ENCODE results near the gene MT3.

Gene MT3

GRCh38 chr16:56631197-56631596 lies 41.9 kb downstream of the MT3 start:
- no peak for DNase-seq (ENCODE audit: low read depth in 2 of 2)

DNA sequence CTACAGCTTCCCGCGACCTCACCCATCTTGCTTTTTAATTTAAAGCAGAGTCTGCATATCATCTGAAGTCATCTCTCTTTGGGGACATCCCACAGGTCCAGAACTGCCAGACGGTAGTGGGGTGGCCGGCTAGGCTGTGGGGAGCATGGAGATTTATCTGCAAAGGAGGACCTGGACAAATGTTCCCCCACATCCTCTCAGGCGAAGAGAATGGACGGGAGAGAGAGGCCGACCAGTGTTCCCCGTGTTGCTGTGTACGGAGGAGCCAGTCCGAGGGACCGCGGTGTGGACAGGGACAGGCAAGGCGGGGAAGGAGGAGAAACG lies 42.5 kb downstream of the MT3 start:
- no peak for DNase-seq (ENCODE audit: low read depth in 2 of 2)

- no peak for DNase-seq (ENCODE audit: low read depth in 2 of 2)
Measured at GRCh38 chr16:56632156-56632847, 43.0 kb downstream of the MT3 start, which contains the start of gene MT1M. Gene MT1M (plus strand): TSS chr16:56632659. CDS start chr16:56632732, 73 bp downstream.

GRCh38 chr16:56632848-56633365 lies 43.6 kb downstream of the MT3 start:
- DNase-seq (ENCODE audit: low read depth in 2 of 2) = no peak

DNA sequence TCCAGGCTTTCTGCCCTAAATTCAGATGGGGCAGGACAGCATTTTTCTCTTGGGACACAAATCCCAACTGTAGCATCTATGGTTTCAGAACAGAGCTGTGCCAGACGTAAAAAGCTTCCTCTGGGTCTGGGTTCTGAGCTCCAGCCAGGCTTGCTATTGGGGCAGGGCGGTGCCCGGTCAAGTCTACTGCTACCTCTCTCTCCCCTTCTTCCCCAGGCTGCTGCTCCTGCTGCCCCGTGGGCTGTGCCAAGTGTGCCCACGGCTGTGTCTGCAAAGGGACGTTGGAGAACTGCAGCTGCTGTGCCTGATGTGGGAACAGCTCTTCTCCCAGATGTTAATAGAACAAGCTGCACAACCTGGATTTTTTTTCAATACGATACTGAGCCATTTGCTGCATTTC lies 44.2 kb downstream of the MT3 start:
- no peak for DNase-seq (ENCODE audit: low read depth in 2 of 2)

DNA sequence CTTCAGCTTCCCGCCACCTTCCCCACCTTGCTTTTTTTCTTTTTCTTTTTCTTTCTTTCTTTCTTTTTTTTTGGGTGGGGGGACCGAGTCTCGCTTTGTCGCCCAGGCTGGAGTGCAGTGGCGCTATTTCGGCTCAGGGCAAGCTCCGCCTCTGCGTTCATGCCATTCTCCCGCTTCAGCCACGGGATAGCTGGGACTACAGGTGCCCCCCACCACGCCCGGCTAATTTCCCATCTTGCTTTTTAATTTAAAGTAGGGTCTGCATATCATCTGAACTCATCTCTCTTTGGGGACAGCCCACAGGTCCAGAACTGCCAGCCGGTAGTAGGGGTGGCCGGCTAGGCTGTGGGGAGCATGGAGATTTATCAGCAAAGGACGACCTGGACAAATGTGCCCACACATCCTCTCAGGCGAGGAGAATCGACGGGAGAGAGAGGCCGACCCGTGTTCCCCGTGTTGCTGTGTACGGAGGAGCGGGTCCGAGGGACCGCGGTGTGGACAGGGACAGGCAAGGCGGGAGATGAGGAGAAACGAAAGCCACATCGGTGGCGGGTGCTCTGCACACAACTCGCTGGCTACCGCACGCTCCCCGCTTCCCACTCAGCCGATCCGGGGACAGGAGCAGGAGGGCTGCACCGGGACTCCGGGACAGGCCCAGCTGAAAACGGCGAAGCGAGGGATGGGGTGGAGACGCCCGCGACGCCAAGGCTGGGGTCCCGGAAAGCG lies 45.5 kb downstream of the MT3 start:
- no peak for DNase-seq (ENCODE audit: low read depth in 2 of 2)

GRCh38 chr16:56635441-56635967 lies 46.2 kb downstream of the MT3 start:
- no peak for DNase-seq (ENCODE audit: low read depth in 2 of 2)

DNA sequence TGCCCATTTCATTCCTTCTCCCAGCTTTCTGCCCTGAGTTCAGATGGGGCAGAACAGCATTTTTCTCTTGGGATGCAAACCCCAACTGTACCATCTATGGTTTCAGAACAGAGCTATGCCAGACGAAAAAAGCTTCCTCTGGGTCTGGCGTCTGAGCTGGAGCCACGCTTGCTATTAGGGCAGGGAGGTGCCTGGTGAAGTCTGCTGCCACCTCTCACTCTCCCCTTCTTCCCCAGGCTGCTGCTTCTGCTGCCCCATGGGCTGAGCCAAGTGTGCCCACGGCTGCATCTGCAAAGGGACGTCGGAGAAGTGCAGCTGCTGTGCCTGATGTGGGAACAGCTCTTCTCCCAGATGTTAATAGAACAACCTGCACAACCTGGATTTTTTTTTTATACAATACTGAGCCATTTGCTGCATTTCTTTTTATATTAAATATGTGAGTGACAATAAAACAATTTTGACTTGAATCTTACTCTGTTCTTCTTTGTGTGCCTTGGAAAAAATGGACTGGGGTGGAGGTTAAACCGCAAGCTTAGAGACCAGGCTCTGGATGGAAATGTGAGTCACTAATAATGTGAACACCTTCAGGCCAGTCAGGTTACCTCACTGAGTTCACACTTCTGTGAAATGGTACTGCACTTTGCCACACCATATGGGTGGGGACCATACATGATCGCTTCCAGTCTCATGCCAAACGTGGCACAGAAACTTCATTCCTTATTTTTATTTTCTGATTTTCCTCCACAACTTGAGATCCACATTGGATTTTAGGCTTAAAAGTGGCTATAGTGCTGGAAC lies 47.5 kb downstream of the MT3 start:
- DNase-seq (ENCODE audit: low read depth in 2 of 2) = no peak

DNA sequence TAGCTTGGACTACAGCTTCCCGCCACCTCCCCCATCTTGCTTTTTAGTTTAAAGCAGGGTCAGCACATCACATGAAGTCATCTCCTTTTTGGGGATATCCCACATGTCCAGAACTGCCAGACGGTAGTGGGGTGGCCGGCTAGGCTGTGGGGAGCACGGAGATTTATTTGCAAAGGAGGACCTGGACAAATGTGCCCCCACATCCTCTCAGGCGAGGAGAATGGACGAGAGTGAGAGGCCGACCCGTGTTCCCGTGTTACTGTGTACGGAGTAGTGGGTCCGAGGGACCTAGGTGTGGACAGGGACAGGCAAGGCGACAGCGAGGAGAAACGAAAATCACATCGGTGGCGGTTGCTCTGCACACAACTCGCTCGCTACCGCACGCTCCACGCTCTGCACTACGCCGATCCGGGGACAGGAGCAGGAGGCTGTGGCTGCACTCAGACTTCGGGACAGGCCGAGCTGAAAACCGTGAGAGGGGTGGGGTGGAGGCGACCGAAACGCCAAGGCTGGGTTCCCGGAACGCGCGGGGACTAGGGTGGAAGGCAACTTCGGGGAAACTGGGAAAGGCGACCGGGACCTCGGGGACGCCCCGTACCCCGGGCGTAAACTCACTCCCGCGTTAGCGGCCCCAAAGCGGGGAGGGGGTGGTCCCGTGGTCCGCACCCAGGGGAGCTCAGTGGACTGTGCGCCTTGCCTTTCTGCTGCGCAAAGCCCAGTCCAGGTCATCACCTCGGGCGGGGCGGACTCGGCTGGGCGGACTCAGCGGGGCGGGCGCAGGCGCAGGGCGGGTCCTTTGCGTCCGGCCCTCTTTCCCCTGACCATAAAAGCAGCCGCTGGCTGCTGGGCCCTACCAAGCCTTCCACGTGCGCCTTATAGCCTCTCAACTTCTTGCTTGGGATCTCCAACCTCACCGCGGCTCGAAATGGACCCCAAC lies 48.8 kb downstream of the MT3 start, which contains the start of gene MT1A:
Gene MT1A (plus strand): TSS at position 853 of the 937 bp plus-strand sequence. CDS start 73 bp downstream, at position 926.
- no peak for DNase-seq (ENCODE audit: low read depth in 2 of 2)

- DNase-seq (ENCODE audit: low read depth in 2 of 2) = no peak
Measured at GRCh38 chr16:56639045-56639444, 49.7 kb downstream of the MT3 start.

DNA sequence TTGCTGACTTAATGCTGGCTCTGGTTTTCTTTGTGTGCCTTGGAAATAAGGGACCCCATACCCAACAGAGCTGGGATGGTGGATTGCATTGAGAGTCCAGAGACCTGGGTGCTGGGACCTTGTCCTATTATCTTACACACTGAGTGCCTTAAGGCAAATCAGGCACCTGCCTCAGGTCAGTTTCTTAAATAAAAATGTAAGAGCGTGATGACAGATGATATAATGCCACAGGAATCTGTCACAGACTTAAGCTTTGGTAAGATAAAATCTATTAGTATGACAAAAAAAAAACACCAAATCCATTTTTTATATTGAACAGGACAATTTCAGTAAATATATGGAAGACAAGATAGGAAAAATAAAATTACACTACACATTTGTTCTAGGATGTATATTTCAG lies 50.7 kb downstream of the MT3 start:
- DNase-seq (ENCODE audit: low read depth in 2 of 2) = no peak

Data from stimulated activated CD8-positive, alpha-beta memory T cell treated with anti-CD3 and anti-CD28 coated beads, Interleukin-2, amount 100 ng/mL, for 48 hours (primary cell).